HL-60/S4 treated with phorbol 12-myristate 13-acetate at 8.2 ng/mL for 4 days and 3 days (cell line): Measurements from ENCODE around the gene CNTF.
"Not testable (repeated sequence)": the region's sequence is repeated elsewhere in the genome, so short reads cannot be mapped to it uniquely, and the experiment has no call there.

ENCODE experiments used
- in situ Hi-C: fragments of 300-500 bp; cut with MboI; formaldehyde crosslinking; loops from 2 replicates; pipeline ENCODE4 v1.15.0; 2022; ENCODE audit warnings: low sequenced_read_pairs

Gene CNTF, protein sequence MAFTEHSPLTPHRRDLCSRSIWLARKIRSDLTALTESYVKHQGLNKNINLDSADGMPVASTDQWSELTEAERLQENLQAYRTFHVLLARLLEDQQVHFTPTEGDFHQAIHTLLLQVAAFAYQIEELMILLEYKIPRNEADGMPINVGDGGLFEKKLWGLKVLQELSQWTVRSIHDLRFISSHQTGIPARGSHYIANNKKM

DNA sequence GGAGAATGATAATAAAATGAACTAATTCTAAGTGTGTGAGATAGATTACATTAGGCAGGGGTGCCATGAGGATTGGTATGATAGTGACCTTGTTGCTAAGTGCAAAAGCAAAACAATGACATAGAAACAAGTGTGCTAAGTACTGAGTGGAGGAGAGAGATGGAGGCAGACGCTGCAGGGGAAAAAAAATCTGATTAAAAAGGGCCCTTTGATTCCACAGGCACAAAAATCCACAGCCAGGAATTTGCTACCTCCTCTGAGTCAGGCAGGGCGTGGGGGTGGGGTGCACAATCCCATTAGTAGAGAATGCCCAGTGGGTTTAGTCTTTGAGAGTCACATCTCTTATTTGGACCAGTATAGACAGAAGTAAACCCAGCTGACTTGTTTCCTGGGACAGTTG is at the start of gene CNTF:
CNTF (plus strand) TSS at position 322 of the 400 bp plus-strand sequence. CDS start 88 bp downstream, outside the sequence.
- in situ Hi-C loops = no loop called here

DNA sequence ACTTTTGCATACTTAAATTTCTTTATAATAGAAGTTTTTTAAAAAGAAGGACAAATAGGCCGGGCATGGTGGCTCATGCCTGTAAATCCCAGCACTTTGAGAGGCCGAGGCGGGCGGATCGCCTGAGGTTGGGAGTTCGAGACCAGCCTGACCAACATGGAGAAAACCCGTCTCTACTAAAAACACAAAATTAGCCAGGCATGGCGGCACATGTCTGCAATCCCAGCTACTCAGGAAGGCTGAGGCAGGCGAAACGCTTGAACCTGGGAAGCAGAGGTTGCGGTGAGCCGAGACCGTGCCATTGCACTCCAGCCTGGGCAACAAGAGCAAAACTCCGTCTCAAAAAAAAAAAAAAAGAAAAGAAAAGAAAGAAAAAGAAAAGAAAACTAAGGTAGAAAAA is 49.6 kb upstream of the CNTF start:
- in situ Hi-C loops = not testable (repeated sequence)

DNA sequence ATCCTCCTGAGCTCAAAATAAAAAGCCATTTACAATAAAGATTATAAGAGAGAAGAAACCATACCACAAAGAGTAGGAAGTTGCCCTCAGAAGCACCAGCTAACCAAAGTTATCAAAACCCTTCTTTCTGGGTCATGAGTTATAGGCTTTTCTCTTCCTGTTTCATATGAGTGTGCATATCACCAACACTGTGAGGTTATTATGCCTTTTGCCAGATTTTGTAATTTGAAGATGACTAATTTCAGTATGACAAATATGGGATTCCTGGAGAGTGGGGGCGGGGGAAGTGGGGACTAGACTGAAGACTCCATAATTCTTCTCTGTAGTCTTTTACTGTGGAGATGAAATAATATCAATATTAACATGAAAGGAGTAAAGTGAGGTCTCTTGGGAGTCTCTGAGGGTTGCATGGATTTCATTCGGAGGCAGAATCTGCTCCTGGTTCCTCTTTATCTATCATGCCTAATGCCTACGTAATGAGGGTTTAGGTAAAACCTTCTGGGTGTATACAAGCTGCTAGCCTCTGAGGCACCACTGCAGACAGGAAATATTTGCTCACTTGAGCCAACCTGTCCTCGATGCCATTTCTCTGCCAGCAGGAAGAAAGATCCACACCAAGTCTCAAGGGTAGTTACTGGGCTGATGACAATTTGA is 48.9 kb upstream of the CNTF start:
- in situ Hi-C loops = no loop called here

DNA sequence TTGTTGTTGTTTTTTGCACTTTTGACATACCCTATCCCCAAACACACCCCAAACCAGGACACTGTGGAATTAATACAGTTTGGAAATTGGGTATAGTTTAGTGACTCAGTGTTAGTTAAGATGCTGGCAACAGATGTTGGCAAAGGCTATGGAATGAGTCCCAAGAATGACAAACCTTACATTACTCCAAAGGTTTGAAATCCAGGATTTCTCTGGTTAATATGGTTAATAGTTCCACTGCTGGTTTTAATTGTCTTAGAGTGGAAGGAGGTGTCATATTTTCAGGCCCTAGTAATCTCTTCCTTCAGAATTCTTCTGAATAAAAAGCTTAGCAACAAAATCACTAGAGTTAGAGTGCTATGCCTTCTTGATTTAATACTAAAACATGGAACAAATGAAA is 47.6 kb upstream of the CNTF start:
- in situ Hi-C loops = no loop called here

DNA sequence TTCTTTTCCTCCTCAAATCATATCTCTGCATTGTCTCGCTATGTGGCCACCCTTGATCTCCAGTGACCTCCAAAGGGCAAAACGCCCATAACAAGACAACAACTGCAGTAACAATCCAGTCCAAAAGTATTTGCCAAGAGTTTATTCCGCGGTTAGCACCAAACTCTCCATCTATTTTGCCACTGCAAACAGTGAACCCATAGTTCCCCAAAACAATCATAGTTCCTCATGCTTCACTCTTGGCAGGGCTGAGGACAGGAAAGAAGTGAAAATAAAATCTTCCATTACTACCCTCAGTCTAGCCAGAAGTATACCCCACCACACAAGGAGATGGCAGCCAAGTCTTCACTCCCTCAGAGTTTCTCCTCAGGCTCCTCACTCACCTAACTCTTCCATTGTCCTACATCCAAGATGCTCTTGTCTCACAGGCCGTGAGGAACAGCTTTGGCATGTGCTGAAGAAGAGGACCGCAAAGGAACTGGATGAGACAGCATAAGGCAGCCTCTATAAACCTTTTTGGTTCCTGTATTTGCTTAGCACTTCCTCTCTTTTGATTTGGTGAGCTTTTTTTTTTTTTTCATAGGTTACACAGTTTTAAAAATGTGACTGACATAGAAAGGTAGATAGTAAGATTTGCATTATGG is 47.0 kb upstream of the CNTF start, which contains the start of gene LPXN:
LPXN (minus strand) TSS at position 480 of the 644 bp plus-strand sequence; CDS start at position 396, 84 bp downstream.
- in situ Hi-C loops = no loop called here

DNA sequence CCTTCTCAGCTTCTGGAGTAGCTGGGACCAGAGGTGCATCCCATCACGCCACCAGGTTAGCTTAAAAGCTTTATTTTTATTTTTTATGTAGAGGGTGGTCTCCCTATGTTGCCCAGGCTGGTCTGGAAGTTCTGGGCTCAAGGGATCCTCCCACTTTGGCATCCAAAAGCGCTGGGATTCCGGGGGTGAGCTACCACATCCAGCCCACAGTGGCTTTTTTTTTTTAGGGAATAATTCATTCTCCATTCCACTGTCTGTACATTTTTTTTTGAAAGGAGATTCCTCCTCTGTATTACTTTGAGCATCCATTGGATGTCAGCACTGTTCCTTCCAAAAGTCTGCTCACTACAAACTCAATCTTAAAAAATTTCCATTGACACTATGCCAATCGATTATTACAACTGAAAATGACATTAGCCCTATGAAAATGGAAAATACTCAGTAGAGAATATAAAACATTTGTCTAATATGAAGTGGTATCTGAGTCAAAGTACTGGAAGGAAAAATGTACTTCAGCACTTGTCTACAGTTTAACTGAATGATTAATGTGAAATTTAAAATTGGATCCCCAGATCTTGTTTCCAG is 45.5 kb upstream of the CNTF start:
- in situ Hi-C loops = no loop called here

DNA sequence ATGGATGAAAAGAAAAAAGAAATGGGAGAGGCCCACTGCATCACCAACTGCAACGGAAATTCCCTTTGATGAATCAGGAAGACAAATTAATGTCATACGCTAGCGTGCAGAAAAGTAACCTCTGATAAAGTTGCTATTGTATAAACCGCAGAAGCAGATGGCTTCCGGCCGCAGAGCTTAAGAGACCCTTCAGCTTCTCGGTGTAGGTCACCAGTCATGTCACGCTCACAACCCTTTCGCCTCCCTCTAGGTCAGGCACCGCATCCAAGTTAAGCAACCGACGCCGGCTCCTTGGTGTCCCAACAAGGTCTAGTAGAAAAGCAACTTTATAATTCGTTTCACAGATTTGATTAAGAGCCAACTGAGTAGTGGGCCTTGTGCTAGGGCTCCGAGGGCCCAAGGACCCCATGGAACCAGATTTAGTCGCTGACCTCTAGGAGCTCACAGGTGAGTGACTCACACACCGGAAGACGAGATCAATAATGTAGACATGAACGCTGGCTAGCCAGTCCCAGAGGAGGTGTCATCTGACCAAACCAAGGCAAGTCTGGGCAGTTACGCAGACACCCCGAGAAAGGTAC is 44.8 kb upstream of the CNTF start:
- in situ Hi-C loops = no loop called here

DNA sequence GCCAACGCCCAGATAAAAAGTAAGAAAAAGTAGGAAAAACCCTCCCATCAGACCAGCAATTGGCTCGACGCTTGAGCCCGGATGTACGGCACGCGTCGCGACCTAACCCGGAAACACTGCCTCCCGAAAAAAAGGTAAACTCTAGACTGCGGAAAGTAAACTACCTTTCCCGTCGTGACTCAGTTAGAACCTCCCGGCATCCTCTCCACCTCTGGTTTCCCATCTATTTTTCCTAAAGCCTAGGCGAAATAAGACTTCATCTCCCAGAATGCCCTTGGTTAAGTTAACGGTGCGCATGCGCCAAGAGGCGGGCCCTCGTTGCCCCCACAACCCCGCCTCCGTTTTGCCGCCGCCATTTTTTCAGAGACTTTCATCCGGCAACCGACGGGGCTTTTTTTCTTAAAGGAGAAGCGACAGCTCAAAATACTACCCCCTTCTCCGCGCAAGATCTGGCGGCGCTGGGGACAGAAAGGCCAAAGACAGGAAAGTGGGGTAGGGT is 44.3 kb upstream of the CNTF start:
- in situ Hi-C loops = no loop called here

DNA sequence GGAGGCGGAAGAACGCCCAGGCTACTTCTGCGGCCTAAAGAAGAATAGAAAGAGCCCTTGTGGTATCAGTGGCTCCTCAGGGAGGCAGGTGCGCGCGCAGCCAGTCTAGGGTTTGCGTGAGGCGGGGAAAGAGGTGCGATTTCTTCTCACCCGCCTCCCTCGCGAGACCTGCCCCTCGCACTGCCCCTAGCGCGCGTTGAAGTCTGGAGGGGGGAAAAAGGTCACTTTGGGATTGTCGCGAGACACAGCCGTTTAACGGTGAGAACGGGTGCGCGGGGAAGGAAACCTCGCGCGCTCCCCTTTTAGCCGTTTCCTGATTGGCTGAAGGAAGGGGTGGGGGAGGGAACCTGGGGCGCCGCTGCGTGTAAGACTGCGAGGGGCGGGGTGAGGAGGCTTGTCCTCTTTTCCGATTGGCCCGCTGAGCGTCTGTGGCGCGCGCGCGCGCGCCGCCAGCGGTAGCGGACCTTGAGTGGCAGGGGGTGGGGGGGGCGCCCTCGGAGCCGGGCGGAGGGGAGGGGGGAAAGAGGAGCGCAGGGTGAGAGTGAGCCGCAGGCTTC is 43.8 kb upstream of the CNTF start, which contains the start of gene ZFP91:
ZFP91 (plus strand) TSS at position 429 of the 557 bp plus-strand sequence. CDS start 219 bp downstream, outside the sequence.
- in situ Hi-C loops = no loop called here

DNA sequence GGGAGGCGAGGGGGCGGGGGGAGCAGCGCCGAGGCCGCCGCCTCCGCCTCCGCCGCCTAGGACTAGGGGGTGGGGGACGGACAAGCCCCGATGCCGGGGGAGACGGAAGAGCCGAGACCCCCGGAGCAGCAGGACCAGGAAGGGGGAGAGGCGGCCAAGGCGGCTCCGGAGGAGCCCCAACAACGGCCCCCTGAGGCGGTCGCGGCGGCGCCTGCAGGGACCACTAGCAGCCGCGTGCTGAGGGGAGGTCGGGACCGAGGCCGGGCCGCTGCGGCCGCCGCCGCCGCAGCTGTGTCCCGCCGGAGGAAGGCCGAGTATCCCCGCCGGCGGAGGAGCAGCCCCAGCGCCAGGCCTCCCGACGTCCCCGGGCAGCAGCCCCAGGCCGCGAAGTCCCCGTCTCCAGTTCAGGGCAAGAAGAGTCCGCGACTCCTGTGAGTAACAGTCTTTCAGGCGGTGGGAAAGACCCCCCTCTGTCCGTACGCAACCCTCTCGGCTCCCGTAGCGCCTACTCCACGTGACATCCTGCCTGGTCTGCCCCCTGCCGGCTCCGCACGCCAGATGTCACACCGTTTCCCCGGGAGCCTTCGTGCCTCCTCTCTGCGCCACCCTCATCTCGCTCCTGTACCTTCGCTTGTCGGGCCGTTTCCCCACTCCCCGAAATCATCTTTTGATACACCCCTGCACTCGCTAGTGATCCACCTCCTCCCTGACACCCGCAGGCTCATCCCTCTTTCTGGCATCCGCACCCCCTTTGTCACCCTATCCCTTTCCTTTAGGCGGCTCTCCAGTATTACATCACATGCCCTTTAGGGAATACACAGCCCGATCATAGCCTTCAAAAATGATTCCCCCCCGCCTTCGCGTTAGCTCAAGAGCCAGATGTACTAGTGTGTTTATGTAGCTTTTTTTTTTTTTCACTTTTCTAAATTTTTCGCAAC is 43.0 kb upstream of the CNTF start:
- in situ Hi-C loops = no loop called here

DNA sequence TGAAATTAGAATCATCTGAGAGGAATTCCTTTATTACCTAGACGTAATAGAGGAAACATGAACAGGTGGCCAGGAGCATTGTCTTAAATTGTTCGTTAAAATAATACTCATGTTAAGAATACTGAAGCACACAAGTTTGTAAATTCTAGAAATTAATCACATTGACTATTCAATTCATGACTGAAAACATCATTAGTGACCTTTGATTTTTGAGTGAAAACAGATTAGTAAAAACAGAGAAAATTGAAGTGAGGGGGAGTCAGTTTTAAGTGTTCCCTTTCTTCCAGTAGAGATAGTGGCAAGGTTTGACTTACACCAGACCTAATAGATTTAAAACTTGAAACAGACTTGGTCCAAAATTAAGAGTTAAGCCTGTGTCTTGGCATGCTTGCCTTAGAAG is 42.2 kb upstream of the CNTF start:
- in situ Hi-C loops = no loop called here

DNA sequence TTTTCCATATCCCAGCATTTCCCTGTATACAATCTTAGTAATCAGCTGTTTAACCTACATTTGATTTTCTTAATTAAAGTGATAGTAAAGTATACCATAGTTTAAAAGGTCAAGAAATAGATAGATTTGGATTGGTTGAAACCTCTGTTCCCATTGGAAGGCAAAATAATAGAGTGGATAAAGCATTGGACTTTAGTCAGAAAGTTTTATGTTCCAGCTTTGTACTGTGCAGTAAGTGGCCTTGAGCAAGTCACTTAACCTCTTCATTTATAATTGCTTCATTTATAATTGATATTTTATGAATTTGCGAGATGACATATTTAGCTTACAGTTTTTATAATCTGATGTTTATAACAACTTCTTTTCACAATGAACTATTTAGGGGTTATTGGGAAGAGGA is 40.0 kb upstream of the CNTF start:
- in situ Hi-C loops = no loop called here

DNA sequence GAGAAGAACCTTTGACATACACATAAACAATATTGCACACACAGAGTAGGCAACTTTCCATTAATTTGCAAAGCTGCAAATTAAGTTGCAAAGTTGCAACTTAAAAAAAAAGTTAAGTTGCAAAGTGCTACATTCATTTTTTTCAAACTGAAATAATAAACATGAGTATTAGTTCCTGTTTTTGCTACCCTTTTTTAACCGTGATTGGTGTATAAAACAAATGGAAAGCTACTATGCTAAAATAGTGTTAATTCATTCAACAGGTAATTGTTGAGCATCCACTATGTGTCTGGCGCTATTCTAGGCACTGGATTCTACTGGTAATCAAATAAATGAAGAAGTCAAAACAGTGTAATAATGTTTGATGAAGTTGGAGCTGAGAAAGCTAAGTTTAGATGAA is 35.5 kb upstream of the CNTF start:
- in situ Hi-C loops = no loop called here

DNA sequence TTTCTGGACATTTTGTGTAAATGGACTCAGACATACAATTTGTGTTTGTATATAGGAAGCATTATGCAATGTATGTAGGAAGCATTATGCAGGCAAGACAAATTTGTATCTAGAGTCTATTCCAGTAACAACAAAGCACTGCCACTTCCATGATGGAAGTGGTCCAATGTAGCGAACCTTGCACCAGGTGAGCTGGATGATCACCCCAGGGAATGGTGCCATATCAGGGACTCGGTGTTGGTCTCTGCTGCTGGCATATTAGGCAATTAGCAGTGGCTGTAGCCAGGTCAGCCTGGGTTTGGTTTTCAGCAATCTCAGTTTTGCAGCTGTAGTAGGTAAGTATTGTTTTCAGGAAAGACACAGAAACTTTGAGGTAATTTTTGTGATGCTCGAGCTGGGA is 30.8 kb upstream of the CNTF start:
- in situ Hi-C loops = no loop called here

DNA sequence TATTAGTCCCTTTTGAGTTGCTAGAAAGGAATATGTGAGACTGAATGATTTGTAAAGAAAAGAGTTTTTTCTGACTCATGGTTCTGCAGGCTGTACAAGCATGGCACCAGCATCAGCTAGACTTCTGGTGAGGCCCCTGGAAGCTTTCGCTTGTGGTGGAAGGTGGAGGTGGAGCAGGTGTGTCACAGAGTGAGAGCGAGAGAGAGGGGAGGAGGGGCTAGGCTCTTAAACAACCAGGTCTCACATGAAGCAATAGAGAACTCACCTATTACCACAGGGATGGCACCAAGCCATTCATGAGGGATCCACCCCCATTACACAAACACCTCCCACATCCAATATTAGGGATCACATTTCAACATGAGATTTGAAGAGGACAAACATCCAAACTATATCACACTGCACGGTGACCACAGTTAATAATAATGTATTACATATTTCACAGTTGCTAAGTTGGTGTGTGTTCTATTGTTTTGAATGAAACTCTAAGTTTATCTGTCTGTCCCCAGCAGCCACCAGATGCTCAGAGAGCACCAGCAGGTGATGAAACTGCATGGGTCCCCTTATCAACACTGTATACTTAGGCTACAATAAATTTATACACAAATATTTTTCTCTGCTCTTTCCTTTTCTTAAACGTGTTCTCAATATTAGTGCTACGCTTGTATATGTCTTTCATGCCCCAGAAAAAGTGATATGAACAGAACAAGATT is 29.5 kb upstream of the CNTF start:
- in situ Hi-C loops = no loop called here

DNA sequence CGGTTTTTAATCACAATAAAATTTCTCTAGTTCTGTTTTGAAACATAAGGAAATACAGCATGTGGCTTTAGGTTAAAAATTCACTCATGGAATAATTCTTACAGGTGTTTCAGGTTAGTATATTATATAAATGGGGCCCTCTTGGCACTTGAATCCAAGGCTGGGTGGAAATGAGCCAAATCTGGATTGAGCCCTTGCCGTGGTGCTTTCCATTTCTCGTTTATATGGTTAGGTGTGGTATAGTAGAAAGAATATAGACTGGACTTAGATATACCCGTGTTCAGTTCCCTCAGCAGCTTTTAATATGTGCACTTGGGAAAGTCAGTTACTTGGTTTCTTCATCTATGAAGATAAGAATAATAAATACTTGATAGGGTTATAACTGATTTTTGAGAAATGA is 27.6 kb upstream of the CNTF start:
- in situ Hi-C loops = no loop called here

DNA sequence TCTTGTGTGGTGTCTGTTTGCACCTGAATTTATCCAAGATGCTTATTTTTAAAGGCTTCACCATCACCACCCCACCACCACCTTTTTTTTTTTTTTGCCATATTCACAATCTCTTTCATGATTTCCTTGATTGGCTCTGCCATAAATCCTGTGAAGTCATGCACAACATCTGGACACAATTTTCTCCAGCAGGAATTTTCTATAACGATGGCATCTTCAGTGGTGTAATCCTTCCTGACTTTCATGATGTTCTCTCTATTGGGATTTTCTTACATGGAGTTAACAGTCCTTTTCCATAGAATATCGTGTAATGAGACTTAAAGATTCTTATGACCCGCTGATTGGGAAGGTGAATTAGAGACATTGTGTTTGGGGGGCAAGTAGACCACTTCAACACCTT is 25.8 kb upstream of the CNTF start:
- in situ Hi-C loops = no loop called here

DNA sequence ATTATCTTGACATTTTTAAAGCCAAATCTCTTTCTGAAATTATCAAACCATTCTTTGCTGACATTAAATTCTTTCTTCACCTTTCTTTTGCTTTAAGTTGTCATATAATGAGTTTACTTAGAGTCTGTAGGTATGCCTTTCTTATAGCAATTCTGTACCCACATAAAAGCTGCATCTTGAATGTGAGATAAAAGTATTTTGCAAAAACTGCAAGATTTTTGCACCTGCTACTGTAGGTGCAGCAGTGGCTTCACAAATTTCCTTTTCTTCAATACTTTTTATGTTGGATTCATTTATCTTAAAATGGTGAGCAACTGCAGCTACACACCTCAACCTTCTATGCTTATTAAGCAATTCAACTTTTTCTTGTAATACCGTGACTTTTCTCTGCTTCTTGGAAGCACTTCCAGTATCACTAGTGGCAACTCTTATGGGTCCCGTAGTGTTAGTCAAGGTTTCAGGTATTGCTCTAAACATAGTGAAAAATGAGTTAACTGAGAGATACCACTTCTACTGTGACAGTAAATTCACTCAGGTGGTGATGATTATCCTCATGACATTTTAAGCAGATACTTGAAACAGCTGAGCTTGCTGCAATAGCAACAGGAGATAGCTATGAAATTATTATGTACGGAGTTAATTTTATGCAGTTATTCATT is 24.9 kb upstream of the CNTF start:
- in situ Hi-C loops = no loop called here

DNA sequence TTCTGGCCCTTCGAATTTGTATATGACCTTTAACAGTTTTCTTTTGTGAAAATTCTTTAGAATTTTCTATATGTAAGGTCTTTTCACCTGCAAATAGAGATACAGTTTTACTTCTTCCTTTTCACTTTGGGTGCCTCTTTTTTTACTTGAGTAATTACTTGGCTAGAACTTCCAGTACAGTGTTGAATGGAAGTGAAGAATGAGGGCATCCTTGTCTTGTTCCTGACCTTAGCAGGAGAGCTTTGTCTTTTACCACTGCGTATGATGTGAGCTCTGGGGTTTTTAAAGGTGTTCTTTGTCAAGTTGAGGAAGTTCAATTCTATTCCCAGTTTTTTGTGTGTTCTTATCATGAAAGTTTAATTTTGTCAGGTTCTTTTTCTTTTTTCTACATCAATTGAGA is 22.0 kb upstream of the CNTF start:
- in situ Hi-C loops = no loop called here
